ENCODE measurements around the gene ADRM1. TPM values are rescaled to one million over a fixed set of nuclear protein-coding genes. Genes with fewer than 3 reads are reported as not detected.

The ADRM1 gene
- total RNA-seq, 1 donor from 2014 or later: 63.9 TPM

DNA sequence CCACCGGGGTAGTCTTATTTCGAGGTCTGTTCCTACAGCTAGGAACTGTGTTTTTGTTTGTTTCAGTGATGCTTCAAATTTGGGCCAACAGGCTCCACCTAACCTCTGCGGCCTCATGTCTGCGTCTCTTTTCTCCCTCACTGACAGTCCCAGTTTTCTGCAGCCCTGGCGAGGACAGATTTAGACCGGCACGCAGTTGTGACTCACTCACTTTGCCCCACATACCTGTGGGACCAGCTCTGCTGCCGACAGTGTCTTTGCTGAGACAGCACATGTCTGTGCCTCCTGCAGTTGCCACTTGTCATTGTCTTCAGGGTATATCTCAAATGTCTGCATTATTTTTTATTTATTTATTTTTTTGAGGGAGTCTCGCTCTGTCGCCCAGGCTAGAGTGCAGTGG lies 35.3 kb upstream of the ADRM1 start:
- DNase-seq (no peak), ATAC-seq (no peak)
- H3K4me1 ChIP-seq: no peaks in the 10 kb centered on the region
- intact Hi-C loops (cut with DNase I): no loop called here
- peaks cover 6% of the 10 kb centered on the region for H3K9me3 ChIP-seq
- no peak overlapping the region for H3K27ac ChIP-seq
- TF ChIP-seq, protein P1, sequence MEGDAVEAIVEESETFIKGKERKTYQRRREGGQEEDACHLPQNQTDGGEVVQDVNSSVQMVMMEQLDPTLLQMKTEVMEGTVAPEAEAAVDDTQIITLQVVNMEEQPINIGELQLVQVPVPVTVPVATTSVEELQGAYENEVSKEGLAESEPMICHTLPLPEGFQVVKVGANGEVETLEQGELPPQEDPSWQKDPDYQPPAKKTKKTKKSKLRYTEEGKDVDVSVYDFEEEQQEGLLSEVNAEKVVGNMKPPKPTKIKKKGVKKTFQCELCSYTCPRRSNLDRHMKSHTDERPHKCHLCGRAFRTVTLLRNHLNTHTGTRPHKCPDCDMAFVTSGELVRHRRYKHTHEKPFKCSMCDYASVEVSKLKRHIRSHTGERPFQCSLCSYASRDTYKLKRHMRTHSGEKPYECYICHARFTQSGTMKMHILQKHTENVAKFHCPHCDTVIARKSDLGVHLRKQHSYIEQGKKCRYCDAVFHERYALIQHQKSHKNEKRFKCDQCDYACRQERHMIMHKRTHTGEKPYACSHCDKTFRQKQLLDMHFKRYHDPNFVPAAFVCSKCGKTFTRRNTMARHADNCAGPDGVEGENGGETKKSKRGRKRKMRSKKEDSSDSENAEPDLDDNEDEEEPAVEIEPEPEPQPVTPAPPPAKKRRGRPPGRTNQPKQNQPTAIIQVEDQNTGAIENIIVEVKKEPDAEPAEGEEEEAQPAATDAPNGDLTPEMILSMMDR (IDR thresholded peaks at IDR 0.05): no peak
- no peak overlapping the region for H3K4me3 ChIP-seq
- no peaks in the 10 kb centered on the region for H3K27me3 ChIP-seq (ENCODE audit: low read depth)
- peaks cover 87% of the 10 kb centered on the region for H3K36me3 ChIP-seq

DNA sequence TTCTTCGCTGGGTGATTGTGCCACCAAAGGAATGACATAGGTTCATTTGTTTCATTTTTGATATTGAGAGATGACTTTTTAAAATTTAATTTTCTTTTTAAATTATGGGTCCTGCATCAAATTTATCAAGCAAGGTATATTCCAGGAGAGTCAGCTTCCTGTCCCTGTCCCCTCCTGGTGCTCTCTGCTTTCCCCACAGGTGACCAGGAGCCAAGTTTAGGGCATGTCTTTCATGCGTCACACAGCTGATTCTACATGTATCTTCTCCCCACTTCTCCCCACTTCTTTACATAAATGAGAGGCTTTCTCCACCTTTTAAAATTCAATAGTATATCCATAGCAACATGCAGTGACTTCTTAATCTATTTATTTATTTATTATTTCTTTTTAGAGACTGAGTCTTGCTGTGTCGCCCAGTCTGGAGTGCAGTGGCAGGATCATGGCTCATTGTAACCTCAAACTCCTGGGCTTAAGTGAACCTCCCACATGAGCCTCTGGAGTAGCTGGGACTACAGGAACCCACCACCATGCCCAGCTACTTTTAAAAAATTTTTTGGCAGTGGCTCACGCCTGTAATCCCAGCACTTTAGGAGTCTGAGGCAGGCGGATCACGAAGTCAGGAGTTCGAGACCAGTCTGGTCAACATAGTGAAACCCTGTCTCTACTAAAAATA lies 34.4 kb upstream of the ADRM1 start:
- H3K27me3 ChIP-seq (ENCODE audit: low read depth): no peaks in the 10 kb centered on the region
- H3K27ac ChIP-seq: no peak overlapping the region
- TF ChIP-seq, protein P1 (IDR thresholded peaks at IDR 0.05): no peak
- H3K36me3 ChIP-seq: peaks cover 87% of the 10 kb centered on the region
- H3K9me3 ChIP-seq: peaks cover 6% of the 10 kb centered on the region
- ATAC-seq: no peak
- intact Hi-C loops (cut with DNase I): no loop called here
- H3K4me3 ChIP-seq: no peak overlapping the region
- H3K4me1 ChIP-seq: no peaks in the 10 kb centered on the region
- DNase-seq: no peak

DNA sequence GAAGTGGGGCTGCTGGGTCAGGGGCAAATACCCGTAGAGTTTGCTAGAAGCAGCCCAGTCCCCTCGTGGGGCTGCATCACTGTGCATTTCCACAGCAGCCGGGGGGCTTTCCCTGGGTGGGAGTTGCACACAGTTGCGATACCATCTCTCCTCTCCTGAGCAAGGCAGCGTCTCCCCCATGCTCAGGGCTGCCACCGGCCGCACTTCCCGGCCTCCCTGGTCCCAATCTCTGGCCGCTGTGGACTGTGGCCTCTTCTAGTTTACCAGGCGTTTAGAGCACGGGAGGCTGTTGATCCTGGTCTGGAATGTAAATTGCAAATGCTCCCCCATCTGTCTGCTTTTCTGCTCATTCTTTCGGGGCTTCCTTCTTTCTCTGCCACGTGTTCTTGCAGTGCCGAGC lies 33.4 kb upstream of the ADRM1 start:
- Histone ChIP-seq H3K4me1 (no peaks in the 10 kb centered on the region), H3K4me3 (no peak overlapping the region), H3K9me3 (peaks cover 6% of the 10 kb centered on the region), H3K27ac (no peak overlapping the region), H3K27me3 (ENCODE audit: low read depth) (no peaks in the 10 kb centered on the region), H3K36me3 (peaks cover 87% of the 10 kb centered on the region)
- intact Hi-C loops (cut with DNase I): no loop called here
- DNase-seq (no peak), ATAC-seq (no peak)
- TF ChIP-seq, protein P1 (IDR thresholded peaks at IDR 0.05): no peak

DNA sequence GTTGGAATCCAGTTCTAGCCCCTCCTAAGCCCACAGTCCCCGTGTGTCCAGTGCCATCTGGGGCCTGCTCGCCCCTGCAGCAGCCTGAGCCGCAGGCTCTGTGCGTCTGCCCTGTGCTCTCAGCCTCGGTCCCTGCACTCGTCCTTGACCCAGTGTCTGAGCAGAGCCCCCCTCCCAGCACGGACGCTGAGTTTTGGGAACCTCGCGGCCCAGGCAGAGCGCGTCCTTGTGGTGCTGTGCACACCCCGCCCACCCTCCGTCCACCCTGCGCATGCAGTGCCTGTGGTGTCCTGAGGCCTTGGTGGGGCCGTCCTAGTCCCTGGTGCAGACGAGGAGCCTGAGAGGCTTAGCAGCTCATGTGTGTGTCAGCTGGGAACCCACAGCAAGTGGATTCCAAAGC lies 32.9 kb upstream of the ADRM1 start:
- no peaks in the 10 kb centered on the region for H3K4me1 ChIP-seq
- ATAC-seq (no peak), DNase-seq (no peak)
- H3K4me3 ChIP-seq: no peak overlapping the region
- peaks cover 87% of the 10 kb centered on the region for H3K36me3 ChIP-seq
- no peaks in the 10 kb centered on the region for H3K27me3 ChIP-seq (ENCODE audit: low read depth)
- H3K27ac ChIP-seq: no peak overlapping the region
- TF ChIP-seq, protein P1 (IDR thresholded peaks at IDR 0.05): no peak
- peaks cover 6% of the 10 kb centered on the region for H3K9me3 ChIP-seq
- intact Hi-C loops (cut with DNase I): no loop called here

DNA sequence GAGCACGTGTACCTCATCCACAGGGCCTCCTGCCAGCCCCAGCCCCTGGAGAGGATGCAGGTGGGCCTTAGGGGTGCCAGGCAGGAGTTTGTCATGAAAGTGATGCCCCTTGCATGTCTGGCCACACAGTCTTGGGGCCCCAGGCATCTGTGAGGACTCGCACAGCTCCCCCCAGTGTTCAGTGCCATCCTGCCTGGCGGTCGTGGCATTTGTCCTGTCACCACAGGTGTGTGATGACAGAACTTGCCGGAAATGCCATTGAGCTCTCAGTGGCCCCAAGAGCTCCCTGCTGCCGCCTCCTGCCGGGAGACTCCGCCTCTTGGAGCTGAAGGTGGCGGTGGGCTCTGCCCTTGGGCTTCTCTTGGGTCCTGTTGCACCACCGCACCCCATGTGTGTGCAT lies 30.6 kb upstream of the ADRM1 start:
- TF ChIP-seq, protein P1 (IDR thresholded peaks at IDR 0.05): no peak
- H3K4me3 ChIP-seq: no peak overlapping the region
- peaks cover 77% of the 10 kb centered on the region for H3K36me3 ChIP-seq
- no peak for DNase-seq
- no peak for ATAC-seq
- H3K27me3 ChIP-seq (ENCODE audit: low read depth): no peaks in the 10 kb centered on the region
- no peaks in the 10 kb centered on the region for H3K9me3 ChIP-seq
- intact Hi-C loops (cut with DNase I): no loop called here
- no peak overlapping the region for H3K27ac ChIP-seq
- H3K4me1 ChIP-seq: no peaks in the 10 kb centered on the region
